Measurements from ENCODE around the gene SIGLEC7. TPM values are rescaled to one million over a fixed set of nuclear protein-coding genes. Genes with fewer than 3 reads are reported as not detected.

SIGLEC7 gene
- polyA plus RNA-seq, 1 donor from 2014 or later = not detected

DNA sequence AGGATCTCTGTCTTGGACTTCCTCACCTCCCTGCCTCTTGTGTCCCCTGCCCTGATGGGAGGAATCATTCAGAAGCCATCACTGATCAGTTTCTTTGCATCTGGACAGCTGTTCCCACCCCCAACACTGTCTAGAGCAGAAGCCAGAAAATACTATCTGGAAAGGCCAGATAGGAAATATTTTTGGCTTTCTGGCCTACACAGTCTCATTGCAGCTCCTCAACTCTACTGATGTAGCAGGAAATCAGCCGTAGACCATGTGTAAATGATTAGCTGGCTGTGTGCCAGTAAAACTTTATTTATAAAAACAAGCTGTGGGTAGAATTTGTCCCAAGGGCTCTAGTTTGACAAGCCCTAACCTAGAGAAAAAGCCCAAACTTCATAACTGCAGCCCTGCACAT is 5.6 kb downstream of the SIGLEC7 start:
- no peaks in the 10 kb centered on the region for H3K36me3 ChIP-seq (ENCODE audit: insufficient read depth, low read length)
- no peak overlapping the region for H3K9ac ChIP-seq (ENCODE audit: low read length)
- no peaks in the 10 kb centered on the region for H3K27me3 ChIP-seq (ENCODE audit: insufficient read depth, low read depth, low read length)
- no peaks in the 10 kb centered on the region for H3F3A ChIP-seq (ENCODE audit: insufficient read depth, low read length, poor library complexity, severe bottlenecking)
- H3K4me2 ChIP-seq (ENCODE audit: low read length) = no peak overlapping the region
- no peaks in the 10 kb centered on the region for H3K9me3 ChIP-seq (ENCODE audit: low read length)
- H2AFZ ChIP-seq (ENCODE audit: low read depth, low read length) = no peak overlapping the region
- H3K27ac ChIP-seq (ENCODE audit: low read length) = no peak overlapping the region
- no peaks in the 10 kb centered on the region for H4K20me1 ChIP-seq (ENCODE audit: insufficient read depth)
- TF ChIP-seq, protein P1, sequence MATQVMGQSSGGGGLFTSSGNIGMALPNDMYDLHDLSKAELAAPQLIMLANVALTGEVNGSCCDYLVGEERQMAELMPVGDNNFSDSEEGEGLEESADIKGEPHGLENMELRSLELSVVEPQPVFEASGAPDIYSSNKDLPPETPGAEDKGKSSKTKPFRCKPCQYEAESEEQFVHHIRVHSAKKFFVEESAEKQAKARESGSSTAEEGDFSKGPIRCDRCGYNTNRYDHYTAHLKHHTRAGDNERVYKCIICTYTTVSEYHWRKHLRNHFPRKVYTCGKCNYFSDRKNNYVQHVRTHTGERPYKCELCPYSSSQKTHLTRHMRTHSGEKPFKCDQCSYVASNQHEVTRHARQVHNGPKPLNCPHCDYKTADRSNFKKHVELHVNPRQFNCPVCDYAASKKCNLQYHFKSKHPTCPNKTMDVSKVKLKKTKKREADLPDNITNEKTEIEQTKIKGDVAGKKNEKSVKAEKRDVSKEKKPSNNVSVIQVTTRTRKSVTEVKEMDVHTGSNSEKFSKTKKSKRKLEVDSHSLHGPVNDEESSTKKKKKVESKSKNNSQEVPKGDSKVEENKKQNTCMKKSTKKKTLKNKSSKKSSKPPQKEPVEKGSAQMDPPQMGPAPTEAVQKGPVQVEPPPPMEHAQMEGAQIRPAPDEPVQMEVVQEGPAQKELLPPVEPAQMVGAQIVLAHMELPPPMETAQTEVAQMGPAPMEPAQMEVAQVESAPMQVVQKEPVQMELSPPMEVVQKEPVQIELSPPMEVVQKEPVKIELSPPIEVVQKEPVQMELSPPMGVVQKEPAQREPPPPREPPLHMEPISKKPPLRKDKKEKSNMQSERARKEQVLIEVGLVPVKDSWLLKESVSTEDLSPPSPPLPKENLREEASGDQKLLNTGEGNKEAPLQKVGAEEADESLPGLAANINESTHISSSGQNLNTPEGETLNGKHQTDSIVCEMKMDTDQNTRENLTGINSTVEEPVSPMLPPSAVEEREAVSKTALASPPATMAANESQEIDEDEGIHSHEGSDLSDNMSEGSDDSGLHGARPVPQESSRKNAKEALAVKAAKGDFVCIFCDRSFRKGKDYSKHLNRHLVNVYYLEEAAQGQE (IDR thresholded peaks at IDR 0.05; ENCODE audit: borderline replicate concordance) = no peak
- TF ChIP-seq RAD21 (conservative IDR thresholded peaks at IDR 0.05) = no peak
- no peak for TF ChIP-seq SMC3 (conservative IDR thresholded peaks at IDR 0.05; ENCODE audit: poor library complexity)
- TF ChIP-seq POLR2AphosphoS5 (IDR thresholded peaks at IDR 0.05) = no peak
- no peaks in the 10 kb centered on the region for H3K79me2 ChIP-seq (replicated peaks; ENCODE audit: insufficient read depth, low read length)
- H3K9me2 ChIP-seq (ENCODE audit: insufficient read depth, low read length) = no peaks in the 10 kb centered on the region
- H3K4me3 ChIP-seq (ENCODE audit: low read length) = no peak overlapping the region

DNA sequence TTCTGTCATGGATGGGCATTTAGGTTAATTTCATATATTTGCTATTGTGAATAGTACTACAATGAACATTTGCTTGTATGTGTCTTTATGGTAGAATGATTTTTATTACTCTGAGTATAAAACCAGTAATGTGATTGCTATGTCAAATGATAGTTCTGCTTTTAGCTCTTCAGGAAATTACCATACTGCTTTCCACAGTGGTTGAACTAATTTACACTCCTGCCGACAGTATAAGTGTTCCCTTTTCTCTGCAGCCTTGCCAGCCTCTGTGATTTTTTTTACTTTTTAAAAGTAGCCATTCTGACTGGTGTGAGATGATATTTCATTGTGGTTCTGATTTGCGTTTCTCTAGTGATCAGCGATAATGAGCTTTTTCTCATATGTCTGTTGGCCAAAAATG is 6.5 kb downstream of the SIGLEC7 start:
- H3K4me2 ChIP-seq (ENCODE audit: low read length) = no peak overlapping the region
- no peaks in the 10 kb centered on the region for H4K20me1 ChIP-seq (ENCODE audit: insufficient read depth)
- no peaks in the 10 kb centered on the region for H3F3A ChIP-seq (ENCODE audit: insufficient read depth, low read length, poor library complexity, severe bottlenecking)
- no peaks in the 10 kb centered on the region for H3K36me3 ChIP-seq (ENCODE audit: insufficient read depth, low read length)
- no peak overlapping the region for H2AFZ ChIP-seq (ENCODE audit: low read depth, low read length)
- H3K27me3 ChIP-seq (ENCODE audit: insufficient read depth, low read depth, low read length) = no peaks in the 10 kb centered on the region
- TF ChIP-seq SMC3 (conservative IDR thresholded peaks at IDR 0.05; ENCODE audit: poor library complexity) (no peak), POLR2AphosphoS5 (IDR thresholded peaks at IDR 0.05) (no peak), EP300 (conservative IDR thresholded peaks at IDR 0.05; ENCODE audit: poor library complexity, severe bottlenecking) (no peak), MXI1 (conservative IDR thresholded peaks at IDR 0.05; ENCODE audit: poor library complexity, severe bottlenecking) (no peak), EZH2 (IDR thresholded peaks at IDR 0.05; ENCODE audit: borderline replicate concordance, insufficient read depth, low read length, poor library complexity, severe bottlenecking) (no peak), RAD21 (conservative IDR thresholded peaks at IDR 0.05) (no peak)
- TF ChIP-seq, protein P1 (IDR thresholded peaks at IDR 0.05; ENCODE audit: borderline replicate concordance) = no peak
- no peaks in the 10 kb centered on the region for H3K79me2 ChIP-seq (replicated peaks; ENCODE audit: insufficient read depth, low read length)
- H3K4me3 ChIP-seq (ENCODE audit: low read length) = no peak overlapping the region
- no peaks in the 10 kb centered on the region for H3K9me2 ChIP-seq (ENCODE audit: insufficient read depth, low read length)
- H3K27ac ChIP-seq (ENCODE audit: low read length) = no peak overlapping the region
- H3K9me3 ChIP-seq (ENCODE audit: low read length) = no peaks in the 10 kb centered on the region
- no peak overlapping the region for H3K9ac ChIP-seq (ENCODE audit: low read length)

Measured in neural cell (in vitro differentiated cells).